ENCODE measurements around the gene KATNAL1. TPM values are rescaled to one million over a fixed set of nuclear protein-coding genes. Genes with fewer than 3 reads are reported as not detected.

The KATNAL1 gene
- polyA plus RNA-seq, 12 donors, result 9.7 to 16.1 (median 14.2) TPM; not detected in 1

DNA sequence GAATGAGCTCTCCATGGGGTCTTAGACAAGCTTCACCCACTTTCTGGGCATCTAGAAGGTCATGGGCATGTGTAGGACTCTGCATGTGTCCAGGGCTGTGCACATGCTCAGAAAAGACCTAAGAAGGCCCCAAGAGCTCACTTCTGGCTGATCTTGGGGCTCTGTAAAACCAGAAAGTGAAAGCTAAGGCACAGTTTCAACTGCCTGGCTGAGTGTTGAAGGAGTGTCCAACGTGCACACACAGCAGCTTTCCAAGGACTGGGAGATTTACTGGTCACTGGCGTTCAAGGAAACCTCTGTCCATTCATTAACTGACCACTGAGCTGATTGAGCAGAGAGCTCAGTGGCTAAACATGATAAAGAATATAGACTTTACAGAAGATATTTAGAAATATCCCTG is 137.9 kb downstream of the KATNAL1 start:
- DNase-seq, result peak; percentile 40

DNA sequence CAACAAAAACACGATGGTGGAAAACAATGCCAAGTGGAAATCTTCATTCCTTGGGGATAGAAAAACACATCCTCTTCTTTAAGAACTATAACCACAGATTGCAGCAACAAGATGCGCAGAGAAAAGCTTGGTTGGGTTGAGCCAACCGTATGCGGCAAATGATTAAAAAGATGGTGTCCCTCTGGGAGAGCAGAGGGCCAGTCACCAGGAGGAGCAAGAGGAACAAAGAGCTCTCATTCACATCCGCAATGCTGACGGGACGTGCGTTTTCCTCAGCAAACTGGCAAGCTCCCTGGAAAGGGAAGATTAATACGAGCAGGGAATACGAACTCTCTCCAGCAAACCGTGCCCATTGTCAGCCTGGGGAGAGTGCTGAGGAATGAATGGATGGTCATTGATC is 141.6 kb downstream of the KATNAL1 start:
- peak; percentile 22 for DNase-seq

DNA sequence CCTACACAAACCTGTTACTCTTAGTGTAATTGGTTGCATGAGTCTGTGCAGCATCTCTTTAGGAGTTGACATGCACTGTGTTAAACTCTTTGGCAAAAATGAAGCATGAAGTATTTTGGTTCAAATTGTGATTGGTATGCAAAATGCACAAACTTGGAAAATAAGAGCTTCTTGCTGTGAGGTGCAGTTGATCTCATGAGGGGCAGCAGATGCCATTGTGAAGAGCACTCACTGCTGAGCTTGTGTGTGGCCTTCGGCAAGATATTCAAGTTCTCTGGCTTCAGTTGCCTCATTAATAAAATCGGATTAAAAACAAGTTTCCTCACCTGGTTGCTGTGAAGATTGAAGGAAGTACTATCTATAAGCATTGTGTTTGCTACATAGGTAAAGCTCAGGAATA is 142.3 kb downstream of the KATNAL1 start:
- no peak for DNase-seq

DNA sequence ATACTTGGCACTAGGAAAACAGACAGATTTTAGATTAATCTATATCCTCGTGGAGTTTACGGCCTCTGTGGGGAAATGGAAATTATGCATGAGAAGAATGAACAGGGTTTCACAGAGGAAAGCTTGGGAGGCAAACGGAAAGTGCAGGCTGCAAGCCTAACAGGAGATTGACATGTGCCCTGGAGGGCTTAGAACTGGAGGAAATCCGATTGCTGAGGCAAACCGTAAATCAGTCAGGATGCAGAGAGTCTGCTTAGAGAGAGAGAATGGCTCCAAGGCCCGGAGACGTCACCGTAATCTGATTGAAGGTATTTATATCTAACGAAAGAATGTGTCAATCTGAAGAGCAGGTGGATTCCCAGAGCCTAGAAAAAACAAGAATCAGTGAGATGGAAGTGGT is 143.2 kb downstream of the KATNAL1 start:
- no peak for DNase-seq

DNA sequence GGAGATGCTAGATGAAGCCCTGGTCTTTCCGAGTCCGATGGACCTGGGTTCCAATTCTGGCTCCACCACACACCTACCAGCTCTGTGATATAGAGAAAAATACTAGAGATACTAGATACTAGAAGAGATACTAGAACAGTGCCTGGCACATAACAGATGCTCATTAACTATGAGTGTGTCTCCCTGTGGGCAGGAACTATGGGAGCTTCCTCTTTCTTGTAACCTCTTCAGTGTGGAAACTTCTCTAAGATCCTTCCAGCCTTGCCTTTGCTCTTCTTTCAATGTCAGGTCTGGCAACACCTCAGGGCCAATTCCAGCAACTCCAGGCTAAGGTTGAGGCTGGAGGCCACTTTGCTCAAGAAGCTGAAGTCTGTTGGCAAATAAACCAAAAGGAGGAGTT is 143.9 kb downstream of the KATNAL1 start:
- no peak for DNase-seq

DNA sequence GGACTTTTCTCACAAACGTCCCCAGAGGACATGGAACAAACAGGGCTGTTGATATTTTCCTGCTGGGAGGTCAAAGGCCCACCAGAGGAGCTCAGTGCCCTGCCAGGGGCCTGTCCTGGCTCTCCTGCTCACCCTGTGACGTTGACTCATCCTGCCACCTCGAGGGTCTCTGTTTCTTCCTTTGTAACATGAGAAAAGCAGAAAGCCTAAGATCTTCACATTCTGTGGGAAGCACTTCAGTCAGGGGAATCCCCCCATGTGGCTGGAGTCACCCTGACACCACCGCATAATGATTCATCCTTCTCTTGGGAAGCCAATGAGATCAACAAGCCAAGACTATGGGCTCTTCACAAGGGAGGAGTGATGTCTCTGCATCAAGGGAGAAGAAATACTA is 147.9 kb downstream of the KATNAL1 start:
- DNase-seq, result no peak

DNA sequence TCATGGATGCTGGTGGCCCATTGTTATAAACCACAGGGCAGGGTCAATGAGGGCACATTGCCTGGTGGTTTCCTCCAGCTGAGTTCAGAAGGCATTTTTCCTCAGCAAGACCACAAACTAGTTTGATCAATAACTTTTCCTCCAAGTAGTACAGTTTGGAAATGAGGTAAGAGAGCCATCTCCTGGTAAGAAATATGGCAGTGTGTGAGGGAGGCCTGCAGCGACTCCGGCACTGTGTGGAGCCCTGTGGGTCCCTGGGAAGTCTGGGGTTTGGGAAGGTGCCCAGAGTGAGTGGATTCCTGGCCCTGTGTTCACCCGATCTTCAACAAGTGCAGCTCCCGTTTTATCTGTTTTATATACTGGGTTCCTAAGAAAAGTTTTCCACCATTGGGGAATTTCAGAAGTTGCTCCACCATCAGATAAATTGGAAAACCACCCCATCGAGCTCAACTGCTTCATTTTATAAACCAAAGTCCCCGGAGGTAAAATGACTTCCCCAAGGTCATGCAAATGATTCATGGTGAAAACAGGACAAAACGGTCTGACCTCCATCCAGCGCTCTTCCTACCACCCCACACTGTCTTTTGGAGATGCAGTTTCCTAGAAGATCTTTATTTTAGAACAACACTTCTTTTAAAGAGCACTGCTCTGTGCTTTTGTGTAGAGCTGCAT is 148.4 kb downstream of the KATNAL1 start:
- no peak for DNase-seq

DNA sequence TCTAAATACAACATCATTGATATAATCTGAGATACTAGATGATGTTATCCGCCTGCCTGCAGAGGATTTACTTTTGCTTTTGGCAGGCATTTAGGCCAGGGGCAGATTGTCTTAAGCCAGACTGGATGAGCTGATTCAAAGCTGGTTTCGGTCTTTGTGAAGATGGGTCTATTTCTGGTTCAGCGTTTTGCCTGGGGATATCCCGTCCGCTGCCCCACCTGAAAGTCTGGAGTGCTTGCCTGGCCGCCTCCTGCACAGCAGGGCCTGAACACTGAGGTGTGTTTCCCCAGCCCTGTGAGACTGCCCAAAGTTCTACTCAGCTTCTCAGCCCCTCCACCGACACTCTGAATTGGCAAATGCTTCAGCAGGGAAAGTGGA is 149.7 kb downstream of the KATNAL1 start:
- no peak for DNase-seq

DNA sequence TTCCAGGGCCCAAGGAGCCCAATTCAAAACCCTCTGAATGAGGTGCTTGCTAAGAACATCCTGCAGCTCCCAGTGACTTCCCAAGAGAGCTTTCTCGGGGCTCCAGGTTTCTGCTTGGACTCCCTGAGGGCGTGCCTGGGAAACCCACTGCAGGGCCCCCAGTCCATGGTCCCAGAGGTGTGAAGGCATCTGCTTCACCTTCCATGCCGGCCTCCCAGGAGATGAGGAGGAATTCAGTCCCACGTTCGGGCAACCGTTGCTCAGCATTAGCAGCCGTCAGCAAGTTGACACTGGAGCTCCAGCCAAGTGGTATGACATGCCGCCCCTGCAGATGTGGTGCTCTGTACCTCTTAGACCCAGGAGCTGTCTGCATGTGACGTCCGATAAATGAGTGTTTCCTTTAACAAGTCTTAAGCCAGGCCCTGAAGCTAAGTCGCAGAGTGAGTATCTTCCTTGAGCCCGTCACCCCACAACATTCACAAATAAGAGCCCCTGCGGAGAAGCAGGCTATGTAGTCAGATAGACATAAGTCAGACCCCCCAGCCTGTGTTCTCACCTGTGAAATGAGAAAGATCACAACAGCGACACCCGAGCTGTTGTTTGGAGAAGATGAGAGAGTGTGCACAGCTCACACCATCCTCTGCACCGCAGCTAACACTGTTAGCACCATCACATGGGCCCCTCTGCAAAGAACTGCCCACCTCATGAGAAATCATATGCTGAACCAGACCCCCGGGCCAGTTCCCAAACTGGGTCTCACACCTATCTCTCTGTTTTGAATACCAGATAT is 150.3 kb downstream of the KATNAL1 start:
- no peak for DNase-seq

DNA sequence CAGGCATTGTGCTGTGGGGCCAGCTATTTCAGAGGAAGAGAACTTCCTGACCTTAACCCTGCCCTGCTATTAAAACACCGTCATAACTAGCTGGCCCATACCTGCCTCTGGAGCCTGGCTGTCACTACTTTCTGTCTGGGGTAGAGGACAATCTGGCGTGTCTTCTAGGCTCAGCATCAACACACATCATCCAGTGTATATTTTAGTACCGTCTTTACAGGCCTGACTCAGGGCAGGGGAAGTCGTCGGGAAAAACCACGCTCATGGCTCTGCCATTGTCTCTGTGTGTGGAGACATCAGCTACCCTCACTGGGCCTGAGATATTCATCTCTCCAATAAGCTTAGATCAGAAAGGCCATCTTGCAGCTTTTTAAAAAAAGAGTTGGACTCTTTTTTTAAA is 151.1 kb downstream of the KATNAL1 start:
- DNase-seq, result no peak

DNA sequence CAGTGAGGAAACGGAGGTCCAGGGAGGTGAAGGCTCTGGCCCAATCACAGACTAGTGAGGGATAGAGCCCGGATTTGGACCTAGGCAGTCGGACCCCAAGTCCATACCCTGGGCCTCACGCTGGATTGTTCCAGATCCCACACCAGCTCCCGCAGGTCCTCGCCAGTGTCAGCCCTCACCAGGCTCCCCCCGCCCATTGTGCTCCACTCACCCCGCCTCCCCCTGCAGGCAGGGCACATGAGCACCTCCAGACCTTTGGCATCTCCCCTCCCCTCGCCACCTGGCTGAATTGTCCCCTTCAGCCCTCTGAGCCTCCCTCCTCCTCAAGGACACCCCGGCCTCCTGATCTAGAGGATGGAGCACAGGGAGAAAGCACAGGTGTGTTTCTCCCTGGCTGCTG is 152.4 kb downstream of the KATNAL1 start:
- DNase-seq, result no peak

DNA sequence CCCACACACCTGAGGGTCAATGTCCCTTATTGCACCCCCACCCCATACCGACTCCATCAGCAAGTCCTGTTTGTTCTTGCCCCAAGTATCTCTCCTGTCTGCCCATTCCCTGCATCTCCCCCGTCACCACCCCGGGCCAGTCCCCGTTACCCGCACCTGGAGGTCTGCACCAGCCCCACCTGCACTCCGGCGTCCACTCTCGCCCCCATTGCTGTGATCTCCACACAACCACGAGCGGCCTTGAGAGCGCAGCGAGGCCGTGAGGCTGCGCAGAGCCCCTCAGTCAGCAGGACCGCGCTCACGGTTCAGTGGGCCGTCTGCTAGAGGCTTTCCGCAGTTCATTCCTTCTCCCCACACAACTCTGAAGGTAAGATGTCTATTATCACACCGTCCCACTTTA is 152.8 kb downstream of the KATNAL1 start:
- DNase-seq, result no peak

DNA sequence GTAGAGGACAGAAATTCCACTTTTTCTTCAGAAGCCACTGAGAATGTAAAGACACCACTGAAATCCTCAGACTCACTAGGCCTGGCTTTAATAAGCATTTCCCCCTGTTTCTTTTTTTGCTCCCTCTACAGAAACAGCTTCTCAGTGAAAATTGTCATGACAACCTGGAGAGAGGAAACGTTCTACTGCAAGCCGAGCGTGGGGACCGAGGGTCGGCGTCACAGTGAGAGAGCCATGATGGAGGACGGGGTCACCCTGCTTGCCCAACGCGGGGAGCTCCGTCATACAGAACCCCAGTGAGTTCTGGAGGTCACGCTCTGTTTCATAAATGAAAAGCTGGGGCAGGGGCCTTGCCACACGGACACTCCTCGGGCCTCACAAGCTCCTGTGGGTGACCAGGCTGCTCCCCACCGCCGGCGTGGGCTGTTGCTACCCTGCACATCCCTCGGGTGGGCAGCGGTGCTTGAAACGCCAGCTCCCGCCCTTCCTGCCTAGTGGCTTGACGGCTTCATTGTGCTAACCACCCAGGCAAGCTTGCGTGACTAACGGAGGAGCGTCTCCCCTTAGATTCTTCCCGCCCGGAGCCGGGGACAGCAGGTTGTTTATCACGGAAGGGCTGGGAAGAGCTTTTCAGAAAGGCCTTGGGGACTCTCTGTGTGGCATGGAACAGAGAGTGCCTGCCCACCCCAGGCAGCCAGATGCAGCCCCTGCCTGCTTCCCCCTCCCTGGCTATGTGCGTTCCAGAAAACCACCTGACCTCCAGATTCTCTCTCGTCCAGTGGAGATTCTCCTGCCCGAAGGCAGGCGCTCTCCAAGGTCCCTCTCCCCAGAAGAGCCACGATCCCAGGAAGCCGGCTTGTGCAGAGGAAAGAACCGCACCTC is 153.6 kb downstream of the KATNAL1 start:
- peak; percentile 17 for DNase-seq

Other genes starting within 250 kb of the KATNAL1 start
- gene UBE2L5, start 114.9 kb upstream of the KATNAL1 start, polyA plus RNA-seq (ENCODE audit: insufficient read length in 12 of 12), result under 1 TPM in 10 of 12 donors, not detected in 2; 0.28 to 0.92 (median 0.43) TPM
- 100 to 1,000 TPM in 11 of 12 donors, not detected in 1; 330 to 939 (median 479) TPM for gene HMGB1, start 158.4 kb upstream of the KATNAL1 start, polyA plus RNA-seq (ENCODE audit: insufficient read length in 12 of 12)